IMR-90 (cell line): ENCODE measurements around the gene LRRC1. TPM values are rescaled to one million over a fixed set of nuclear protein-coding genes. Genes with fewer than 3 reads are reported as not detected.

Experiments
- ATAC-seq: fragments of 200-7000 bp; cut with Tn5 transposase; 2 replicates; pipeline ENCODE4 v1.9.1; 2020; ENCODE audit warnings: low read depth, mild to moderate bottlenecking, moderate library complexity
- BruUV-seq: library from RNA; stranded (reverse); fragments of 400-500 nt; replicated peaks from 2 replicates; lab custom pipeline; 2021; lab: Mats Ljungman, UMichigan
- CTCF ChIA-PET: fragments of 300-600 bp; formaldehyde crosslinking; extraction: SDS; loops from one replicate; lab custom pipeline; 2021; ENCODE audit warnings: antibody characterized with exemption; lab: Yijun Ruan, JAX
- POLR2A ChIA-PET: fragments of 300-600 bp; sonication (Branson Sonifier 250); formaldehyde crosslinking; loops from one replicate; lab custom pipeline; 2022; ENCODE audit warnings: antibody characterized with exemption; ENCODE audit not compliant: unreplicated experiment; lab: Charles Lee
- DNase-seq: peaks from one replicate; pipeline ENCODE4 v3.0.0; 2013
- H2AFZ ChIP-seq: replicated peaks from 2 replicates; pipeline ENCODE3; 2013; ENCODE audit warnings: low read length, mild to moderate bottlenecking; ENCODE audit not compliant: poor library complexity
- H2AK5ac ChIP-seq: 2 replicates; pipeline ENCODE4 v1.6.1; 2013; ENCODE audit warnings: low read depth, low read length, inconsistent platforms
- H2AK9ac ChIP-seq: replicated peaks from 2 replicates; pipeline ENCODE3; 2013; ENCODE audit warnings: mild to moderate bottlenecking, low read depth, low read length, moderate library complexity; ENCODE audit not compliant: poor library complexity
- H2BK120ac ChIP-seq: 2 replicates; pipeline ENCODE4 v1.6.1; 2013; ENCODE audit warnings: low read depth, low read length, inconsistent platforms
- H2BK15ac ChIP-seq: 3 replicates; pipeline ENCODE4 v1.6.1; 2013; ENCODE audit warnings: low read depth, low read length, inconsistent platforms
- H2BK20ac ChIP-seq: 2 replicates; pipeline ENCODE4 v1.6.1; 2013; ENCODE audit warnings: low read depth, mild to moderate bottlenecking, inconsistent platforms, low read length, moderate library complexity
- H2BK5ac ChIP-seq: 2 replicates; pipeline ENCODE4 v1.6.1; 2013; ENCODE audit warnings: mild to moderate bottlenecking, low read depth, low read length, inconsistent platforms; ENCODE audit not compliant: poor library complexity, severe bottlenecking
- H3K14ac ChIP-seq: replicated peaks from 2 replicates; pipeline ENCODE4 v1.6.1; 2013; ENCODE audit warnings: low read depth, low read length, inconsistent platforms
- H3K18ac ChIP-seq: 2 replicates; pipeline ENCODE4 v1.6.1; 2013; ENCODE audit warnings: low read depth, low read length, control low read depth
- H3K23ac ChIP-seq: 2 replicates; pipeline ENCODE4 v1.6.1; 2013; ENCODE audit warnings: low read depth, low read length, inconsistent platforms
- H3K27ac ChIP-seq: 2 replicates; pipeline ENCODE4 v1.5.1; 2013; ENCODE audit warnings: mild to moderate bottlenecking, control low read depth, low read length; ENCODE audit not compliant: insufficient read depth
- H3K27me3 ChIP-seq: 2 replicates; pipeline ENCODE4 v1.6.1; 2013; ENCODE audit warnings: low read length; ENCODE audit not compliant: control insufficient read depth, insufficient read depth
- H3K36me3 ChIP-seq: 2 replicates; pipeline ENCODE4 v1.6.1; 2013; ENCODE audit warnings: low read length, mixed read lengths; ENCODE audit not compliant: control insufficient read depth, insufficient read depth
- H3K4ac ChIP-seq: 2 replicates; pipeline ENCODE4 v1.6.1; 2013; ENCODE audit warnings: low read depth, low read length, inconsistent platforms
- H3K4me1 ChIP-seq: 2 replicates; pipeline ENCODE4 v1.6.1; 2013; ENCODE audit warnings: low read length, mixed read lengths; ENCODE audit not compliant: control insufficient read depth, insufficient read depth
- H3K4me2 ChIP-seq: 2 replicates; pipeline ENCODE4 v1.6.1; 2013; ENCODE audit warnings: low read depth, mild to moderate bottlenecking, control low read depth, low read length, moderate library complexity
- H3K4me3 ChIP-seq: 2 replicates; pipeline ENCODE4 v1.5.1; 2013; ENCODE audit warnings: low read depth, mild to moderate bottlenecking, control low read depth, low read length, moderate library complexity; ENCODE audit not compliant: insufficient read depth
- H3K56ac ChIP-seq: 2 replicates; pipeline ENCODE4 v1.6.1; 2013; ENCODE audit warnings: low read length, inconsistent platforms; ENCODE audit not compliant: insufficient read depth; ENCODE audit errors: extremely low read depth
- H3K79me1 ChIP-seq, 2 experiments: 2 replicates each; pipeline ENCODE4 v1.6.1; 2013; ENCODE audit warnings: low read length in 2 of 2, inconsistent platforms in 1 of 2, low read depth in 1 of 2
- H3K9ac ChIP-seq: 2 replicates; pipeline ENCODE4 v1.6.1; 2013; ENCODE audit warnings: low read depth, low read length, control low read depth
- H3K9me1 ChIP-seq: 2 replicates; pipeline ENCODE4 v1.6.1; 2013; ENCODE audit warnings: low read length, inconsistent platforms; ENCODE audit not compliant: insufficient read depth
- H3K9me3 ChIP-seq: 2 replicates; pipeline ENCODE4 v1.6.1; 2013; ENCODE audit warnings: low read length; ENCODE audit not compliant: control insufficient read depth, insufficient read depth
- H4K20me1 ChIP-seq: 2 replicates; pipeline ENCODE4 v1.6.1; 2013; ENCODE audit warnings: low read length, inconsistent platforms; ENCODE audit not compliant: insufficient read depth
- H4K5ac ChIP-seq: 2 replicates; pipeline ENCODE4 v1.6.1; 2013; ENCODE audit warnings: mild to moderate bottlenecking, low read depth, low read length, control low read depth
- H4K8ac ChIP-seq, 2 experiments: 2 replicates each; pipeline ENCODE4 v1.6.1; 2013; ENCODE audit warnings: low read depth in 2 of 2, low read length in 2 of 2, control low read depth in 1 of 2, inconsistent platforms in 1 of 2
- H4K91ac ChIP-seq: 2 replicates; pipeline ENCODE4 v1.6.1; 2013; ENCODE audit warnings: low read depth, low read length, inconsistent platforms; ENCODE audit not compliant: insufficient read depth
- CHD1 ChIP-seq: IDR thresholded peaks from 2 replicates; pipeline ENCODE4 v1.6.1; 2012; ENCODE audit warnings: low read depth, low read length, improper control_type of control experiment
- ELK1 ChIP-seq: fragments of 150-350 bp; IDR thresholded peaks from 2 replicates; pipeline ENCODE4 v1.6.1; 2016; ENCODE audit warnings: low read depth, mild to moderate bottlenecking, low read length, moderate library complexity, borderline replicate concordance
- FOS ChIP-seq: fragments of 150-350 bp; IDR thresholded peaks from 2 replicates; pipeline ENCODE4 v1.6.1; 2016; ENCODE audit warnings: low read depth, low read length
- MAFK ChIP-seq: IDR thresholded peaks from 2 replicates; pipeline ENCODE4 v1.6.1; 2012; ENCODE audit warnings: low read depth, low read length, improper control_type of control experiment
- MAZ ChIP-seq: IDR thresholded peaks from 2 replicates; pipeline ENCODE4 v1.6.1; 2012; ENCODE audit warnings: low read depth, mild to moderate bottlenecking, low read length, improper control_type of control experiment, moderate library complexity, borderline replicate concordance
- NFE2L2 ChIP-seq: fragments of 150-350 bp; IDR thresholded peaks from 2 replicates; pipeline ENCODE4 v1.6.1; 2016; ENCODE audit warnings: low read depth, mild to moderate bottlenecking, low read length
- RCOR1 ChIP-seq: IDR thresholded peaks from 2 replicates; pipeline ENCODE4 v1.6.1; 2012; ENCODE audit warnings: mild to moderate bottlenecking, low read length, improper control_type of control experiment; ENCODE audit not compliant: insufficient replicate concordance
- RFX5 ChIP-seq: IDR thresholded peaks from 2 replicates; pipeline ENCODE4 v1.8.0; 2012; ENCODE audit warnings: low read depth, mild to moderate bottlenecking, low read length, moderate library complexity
- WGBS, 2 experiments: methylation state at CpG; one replicate each; pipeline versions ENCODE4 v1.1.5 to v1.1.7; 2013; ENCODE audit warnings: missing lambda C conversion rate in 2 of 2; ENCODE audit not compliant: insufficient read length in 1 of 2; ENCODE audit errors: extremely low coverage in 2 of 2; 5-methylcytosine and 5-hydroxymethylcytosine counted together
- dilution Hi-C: fragments of 300-500 bp; cut with HindIII; formaldehyde crosslinking; loops from one replicate; pipeline ENCODE4 v1.14.3; 2018; ENCODE audit warnings: low sequenced_read_pairs; ENCODE audit not compliant: unreplicated experiment
- in situ Hi-C: fragments of 300-500 bp; cut with MboI; formaldehyde crosslinking; loops from 3 replicates; pipeline ENCODE4 v1.14.3; 2019; ENCODE audit warnings: low sequenced_read_pairs, inconsistent platforms, mixed read lengths
- intact Hi-C: fragments of 100-400 bp; cut with micrococcal nuclease; formaldehyde crosslinking; loops from 2 replicates; pipeline ENCODE4 v1.10.0; 2022
- polyA plus RNA-seq, 3 experiments: library from polyadenylated mRNA; depleted of rRNA; stranded (reverse); fragments of >200 nt; gene quantifications; 2 replicates each; pipeline ENCODE4 v1.2.3, GENCODE V29; 2012; ENCODE audit warnings: low replicate concordance in 1 of 3
- total RNA-seq: library from RNA; depleted of rRNA; stranded (reverse); fragments of >200 nt; gene quantifications from 2 replicates; pipeline ENCODE4 v1.2.3, GENCODE V29; 2012
- TF ChIP-seq, protein P1 (sequence below): conservative IDR thresholded peaks from 2 replicates; pipeline ENCODE4 v1.5.1; 2012; ENCODE audit warnings: mild to moderate bottlenecking, low read depth, low read length, improper control_type of control experiment

Gene LRRC1
- total and polyA plus RNA-seq, 2 of the 4 experiments (the other 2 are of a cell fraction) = 5.1 to 6.1 TPM

GRCh38 chr6:53750052-53750650 lies 44.7 kb upstream of the LRRC1 start:
- WGBS, 2 experiments = no CpG with 5 or more reads among the region's 2 CpGs
- H4K20me1 ChIP-seq = no peaks in the 10 kb centered on the region
- CTCF ChIA-PET = no interaction called here
- H3K9ac ChIP-seq = no peak overlapping the region
- H3K4me3 ChIP-seq = no peak overlapping the region
- no peak overlapping the region for H2BK120ac ChIP-seq
- H3K56ac ChIP-seq = no peak overlapping the region
- intact Hi-C loops = no loop called here
- no peaks in the 10 kb centered on the region for H3K9me3 ChIP-seq
- H3K14ac ChIP-seq = no peak overlapping the region
- no TSS peak for BruUV-seq
- H3K27ac ChIP-seq = no peak overlapping the region
- no peak overlapping the region for H3K4ac ChIP-seq
- no peak overlapping the region for H2AK5ac ChIP-seq
- no peak overlapping the region for H2BK15ac ChIP-seq
- H3K18ac ChIP-seq = no peak overlapping the region
- dilution Hi-C loops = no loop called here
- no peak overlapping the region for H2AFZ ChIP-seq
- no peaks in the 10 kb centered on the region for H3K27me3 ChIP-seq
- peaks cover 3% of the 10 kb centered on the region; the same call in 1 of the 2 replicates for H3K4me1 ChIP-seq
- H2BK5ac ChIP-seq = no peak overlapping the region
- no peak overlapping the region for H4K5ac ChIP-seq
- no peaks in the 10 kb centered on the region for H3K36me3 ChIP-seq
- no peak overlapping the region for H2BK20ac ChIP-seq
- H3K23ac ChIP-seq = no peak overlapping the region
- DNase-seq (no peak), ATAC-seq (no peak)
- H4K91ac ChIP-seq = no peak overlapping the region
- H3K4me2 ChIP-seq = no peak overlapping the region
- in situ Hi-C loops = no loop called here
- no peak overlapping the region for H2AK9ac ChIP-seq
- TF ChIP-seq RFX5 = no peak
- TF ChIP-seq CHD1 = no peak
- no peak for TF ChIP-seq MAFK
- no peak for TF ChIP-seq RCOR1
- TF ChIP-seq ELK1 = no peak
- TF ChIP-seq MAZ = no peak
- no peak for TF ChIP-seq NFE2L2
- TF ChIP-seq, protein P1, sequence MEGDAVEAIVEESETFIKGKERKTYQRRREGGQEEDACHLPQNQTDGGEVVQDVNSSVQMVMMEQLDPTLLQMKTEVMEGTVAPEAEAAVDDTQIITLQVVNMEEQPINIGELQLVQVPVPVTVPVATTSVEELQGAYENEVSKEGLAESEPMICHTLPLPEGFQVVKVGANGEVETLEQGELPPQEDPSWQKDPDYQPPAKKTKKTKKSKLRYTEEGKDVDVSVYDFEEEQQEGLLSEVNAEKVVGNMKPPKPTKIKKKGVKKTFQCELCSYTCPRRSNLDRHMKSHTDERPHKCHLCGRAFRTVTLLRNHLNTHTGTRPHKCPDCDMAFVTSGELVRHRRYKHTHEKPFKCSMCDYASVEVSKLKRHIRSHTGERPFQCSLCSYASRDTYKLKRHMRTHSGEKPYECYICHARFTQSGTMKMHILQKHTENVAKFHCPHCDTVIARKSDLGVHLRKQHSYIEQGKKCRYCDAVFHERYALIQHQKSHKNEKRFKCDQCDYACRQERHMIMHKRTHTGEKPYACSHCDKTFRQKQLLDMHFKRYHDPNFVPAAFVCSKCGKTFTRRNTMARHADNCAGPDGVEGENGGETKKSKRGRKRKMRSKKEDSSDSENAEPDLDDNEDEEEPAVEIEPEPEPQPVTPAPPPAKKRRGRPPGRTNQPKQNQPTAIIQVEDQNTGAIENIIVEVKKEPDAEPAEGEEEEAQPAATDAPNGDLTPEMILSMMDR = no peak
- no peak for TF ChIP-seq FOS
- POLR2A ChIA-PET = interaction anchor here (0.6 kb wide), 1 partner anchor 20 kb away, joined by 3 read pairs; no protein-coding TSS in a partner anchor
- H3K9me1 ChIP-seq = 0 out of 2 replicates have a peak, but pooled peaks cover 3% of the 10 kb centered on the region
- H3K79me1 ChIP-seq = no peaks in the 10 kb centered on the region
- no peak overlapping the region for H4K8ac ChIP-seq
